Osteoblast (primary cell): ENCODE results near the gene ITPR3. TPM values are rescaled to one million over a fixed set of nuclear protein-coding genes. Genes with fewer than 3 reads are reported as not detected.

Experiments used
- DNase-seq: peaks from one replicate; pipeline ENCODE4 v3.0.0; 2011; ENCODE audit warnings: low spot score, mixed read lengths; ENCODE audit not compliant: insufficient read length; ENCODE audit errors: missing footprints
- H2AFZ ChIP-seq: 2 replicates; pipeline ENCODE4 v1.6.0; 2011; ENCODE audit warnings: mild to moderate bottlenecking, low read length
- H3K27ac ChIP-seq: 2 replicates; pipeline ENCODE4 v1.5.1; 2011; ENCODE audit warnings: mild to moderate bottlenecking, low read depth, low read length, moderate library complexity
- H3K27me3 ChIP-seq: 2 replicates; pipeline ENCODE4 v1.6.0; 2012; ENCODE audit warnings: mild to moderate bottlenecking, control low read depth, inconsistent platforms, low read length, moderate library complexity; ENCODE audit not compliant: insufficient read depth
- H3K36me3 ChIP-seq: 2 replicates; pipeline ENCODE4 v1.5.1; 2011; ENCODE audit warnings: mild to moderate bottlenecking, low read length, control low read depth, moderate library complexity; ENCODE audit not compliant: insufficient read depth
- H3K4me1 ChIP-seq: 2 replicates; pipeline ENCODE4 v1.5.1; 2011; ENCODE audit warnings: mild to moderate bottlenecking, low read length, control low read depth, moderate library complexity; ENCODE audit not compliant: insufficient read depth
- H3K4me2 ChIP-seq: 2 replicates; pipeline ENCODE4 v1.6.0; 2011; ENCODE audit warnings: mild to moderate bottlenecking, low read length; ENCODE audit not compliant: insufficient read depth
- H3K4me3 ChIP-seq: fragments of 200-600 bp; sonication (generic); 3 replicates; pipeline ENCODE4 v1.5.1; 2012; ENCODE audit warnings: mild to moderate bottlenecking, low read length, inconsistent platforms; ENCODE audit not compliant: insufficient read depth
- H3K79me2 ChIP-seq: 2 replicates; pipeline ENCODE4 v1.6.0; 2012; ENCODE audit warnings: mild to moderate bottlenecking, low read length, control low read depth, inconsistent platforms; ENCODE audit not compliant: insufficient read depth
- H3K9me3 ChIP-seq: 2 replicates; pipeline ENCODE4 v1.5.1; 2011; ENCODE audit warnings: low read depth, low read length, control low read depth
- H4K20me1 ChIP-seq: 2 replicates; pipeline ENCODE4 v1.6.0; 2012; ENCODE audit warnings: mild to moderate bottlenecking, low read length, control low read depth; ENCODE audit not compliant: insufficient read depth
- CTCF ChIP-seq: IDR thresholded peaks from 2 replicates; pipeline ENCODE4 v1.5.1; 2011; ENCODE audit warnings: mild to moderate bottlenecking, low read depth, low read length, moderate library complexity; ENCODE audit errors: extremely low read depth
- total RNA-seq: library from RNA; depleted of rRNA; stranded (reverse); fragments of >200 nt; gene quantifications from 2 replicates; pipeline ENCODE4 v1.2.3, GENCODE V29; 2012

The ITPR3 gene
- total RNA-seq, 1 donor, result 46.7 TPM

GRCh38 chr6:33720998-33721397 is 99.9 kb downstream of the ITPR3 start:
- H3K4me2 ChIP-seq, result no peak overlapping the region
- no peak for DNase-seq
- peaks cover 34% of the 10 kb centered on the region for H3K27me3 ChIP-seq
- TF ChIP-seq CTCF, result no peak
- H3K79me2 ChIP-seq, result no peaks in the 10 kb centered on the region
- H3K4me3 ChIP-seq, result no peak overlapping the region
- no peak overlapping the region for H2AFZ ChIP-seq
- H4K20me1 ChIP-seq, result no peaks in the 10 kb centered on the region
- H3K4me1 ChIP-seq, result peaks cover 5% of the 10 kb centered on the region
- no peaks in the 10 kb centered on the region for H3K9me3 ChIP-seq
- no peak overlapping the region for H3K27ac ChIP-seq
- no peaks in the 10 kb centered on the region for H3K36me3 ChIP-seq

- Histone ChIP-seq H2AFZ (no peak overlapping the region), H3K4me3 (no peak overlapping the region), H3K9me3 (no peaks in the 10 kb centered on the region), H3K4me1 (peaks cover 5% of the 10 kb centered on the region), H3K79me2 (no peaks in the 10 kb centered on the region), H4K20me1 (no peaks in the 10 kb centered on the region), H3K36me3 (no peaks in the 10 kb centered on the region), H3K4me2 (no peak overlapping the region), H3K27me3 (peaks cover 38% of the 10 kb centered on the region), H3K27ac (no peak overlapping the region)
- no peak for DNase-seq
- no peak for TF ChIP-seq CTCF
Measured at GRCh38 chr6:33721508-33721907, 100.4 kb downstream of the ITPR3 start.

- TF ChIP-seq CTCF, result no peak
- no peaks in the 10 kb centered on the region for H4K20me1 ChIP-seq
- no peak overlapping the region for H3K4me2 ChIP-seq
- peaks cover 5% of the 10 kb centered on the region for H3K4me1 ChIP-seq
- H3K27me3 ChIP-seq, result peaks cover 38% of the 10 kb centered on the region
- H3K36me3 ChIP-seq, result no peaks in the 10 kb centered on the region
- H3K4me3 ChIP-seq, result no peak overlapping the region
- no peak overlapping the region for H3K27ac ChIP-seq
- DNase-seq, result no peak
- H3K9me3 ChIP-seq, result no peaks in the 10 kb centered on the region
- H2AFZ ChIP-seq, result no peak overlapping the region
- no peaks in the 10 kb centered on the region for H3K79me2 ChIP-seq
Measured at GRCh38 chr6:33722103-33722623, 101.0 kb downstream of the ITPR3 start.

- Histone ChIP-seq H3K4me3 (no peak overlapping the region), H3K4me2 (no peak overlapping the region), H3K9me3 (no peaks in the 10 kb centered on the region), H3K27ac (no peak overlapping the region), H3K4me1 (no peaks in the 10 kb centered on the region), H4K20me1 (no peaks in the 10 kb centered on the region), H3K79me2 (no peaks in the 10 kb centered on the region), H2AFZ (no peak overlapping the region), H3K27me3 (peaks cover 38% of the 10 kb centered on the region), H3K36me3 (no peaks in the 10 kb centered on the region)
- no peak for TF ChIP-seq CTCF
- DNase-seq, result no peak
Measured at GRCh38 chr6:33723371-33724085, 102.4 kb downstream of the ITPR3 start.
